Measurements from ENCODE around the gene MBD6.
"Not testable (repeated sequence)": the region's sequence is repeated elsewhere in the genome, so short reads cannot be mapped to it uniquely, and the experiment has no call there.

The MBD6 gene

GRCh38 chr12:57546438-57547287 lies 24.0 kb downstream of the MBD6 start, which contains the start of gene DCTN2:
Gene DCTN2, minus strand, starts transcription at chr12:57547192. Its CDS starts 129 bp downstream, at chr12:57547063.
- in situ Hi-C loops (cut with MboI; ENCODE audit: low sequenced_read_pairs): no loop called here

GRCh38 chr12:57547288-57548012 lies 24.8 kb downstream of the MBD6 start:
- in situ Hi-C loops (cut with MboI; ENCODE audit: low sequenced_read_pairs): no loop called here

- in situ Hi-C loops (cut with MboI; ENCODE audit: low sequenced_read_pairs): no loop called here
These were observed 25.3 kb downstream of the MBD6 start for GRCh38 chr12:57548013-57548315.

- in situ Hi-C loops (cut with MboI; ENCODE audit: low sequenced_read_pairs): no loop called here
These were observed 25.9 kb downstream of the MBD6 start for GRCh38 chr12:57548488-57548887.

GRCh38 chr12:57549203-57549908 lies 26.7 kb downstream of the MBD6 start:
- in situ Hi-C loops (cut with MboI; ENCODE audit: low sequenced_read_pairs): no loop called here

- in situ Hi-C loops (cut with MboI; ENCODE audit: low sequenced_read_pairs): no loop called here
These were observed 27.5 kb downstream of the MBD6 start, which contains the start of gene KIF5A for GRCh38 chr12:57549909-57550640. Gene KIF5A, plus strand, starts transcription at chr12:57550044. Its CDS starts 228 bp downstream, at chr12:57550272.

- in situ Hi-C loops (cut with MboI; ENCODE audit: low sequenced_read_pairs): no loop called here
These were observed 28.3 kb downstream of the MBD6 start for GRCh38 chr12:57550641-57551549.

- in situ Hi-C loops (cut with MboI; ENCODE audit: low sequenced_read_pairs): no loop called here
These were observed 29.1 kb downstream of the MBD6 start for GRCh38 chr12:57551637-57552305.

- in situ Hi-C loops (cut with MboI; ENCODE audit: low sequenced_read_pairs): no loop called here
These were observed 29.7 kb downstream of the MBD6 start for GRCh38 chr12:57552306-57552651.

- in situ Hi-C loops (cut with MboI; ENCODE audit: low sequenced_read_pairs): no loop called here
These were observed 30.2 kb downstream of the MBD6 start for GRCh38 chr12:57552835-57553313.

GRCh38 chr12:57553343-57554202 lies 30.9 kb downstream of the MBD6 start:
- in situ Hi-C loops (cut with MboI; ENCODE audit: low sequenced_read_pairs): no loop called here

GRCh38 chr12:57554453-57554852 lies 31.8 kb downstream of the MBD6 start:
- in situ Hi-C loops (cut with MboI; ENCODE audit: low sequenced_read_pairs): no loop called here

GRCh38 chr12:57554897-57555296 lies 32.3 kb downstream of the MBD6 start:
- in situ Hi-C loops (cut with MboI; ENCODE audit: low sequenced_read_pairs): no loop called here

- in situ Hi-C loops (cut with MboI; ENCODE audit: low sequenced_read_pairs): no loop called here
These were observed 36.2 kb downstream of the MBD6 start for GRCh38 chr12:57558864-57559263.

- in situ Hi-C loops (cut with MboI; ENCODE audit: low sequenced_read_pairs): no loop called here
These were observed 37.9 kb downstream of the MBD6 start for GRCh38 chr12:57560516-57560915.

- in situ Hi-C loops (cut with MboI; ENCODE audit: low sequenced_read_pairs): not testable (repeated sequence)
These were observed 38.5 kb downstream of the MBD6 start for GRCh38 chr12:57561117-57561516.

- in situ Hi-C loops (cut with MboI; ENCODE audit: low sequenced_read_pairs): no loop called here
These were observed 40.7 kb downstream of the MBD6 start for GRCh38 chr12:57563358-57563757.

GRCh38 chr12:57564178-57564740 lies 41.6 kb downstream of the MBD6 start:
- in situ Hi-C loops (cut with MboI; ENCODE audit: low sequenced_read_pairs): no loop called here

Measured in HL-60/S4 treated with retinoic acid at 250 ng/mL for 4 days and 3 days (cell line).